ENCODE measurements around the gene TLCD2.
"Not testable (repeated sequence)": the region's sequence is repeated elsewhere in the genome, so short reads cannot be mapped to it uniquely, and the experiment has no call there.

The TLCD2 gene

GRCh38 chr17:1707107-1707506, 3.1 kb downstream of the TLCD2 start:
- in situ Hi-C loops (cut with MboI; ENCODE audit: low pct_unique_long_range_greater_than_20kb, low sequenced_read_pairs, unreplicated experiment) = loop anchor here (25.0 kb wide), 1 partner anchor 330 kb away; the partner anchor contains the start of genes DPH1, OVCA2 and RTN4RL1
- no peak for TF ChIP-seq CTCF (IDR thresholded peaks at IDR 0.05; ENCODE audit: extremely low read depth, insufficient read depth, missing control alignments)
- no peak for DNase-seq (ENCODE audit: low spot score)

- no peak for TF ChIP-seq CTCF (IDR thresholded peaks at IDR 0.05; ENCODE audit: extremely low read depth, insufficient read depth, missing control alignments)
- in situ Hi-C loops (cut with MboI; ENCODE audit: low pct_unique_long_range_greater_than_20kb, low sequenced_read_pairs, unreplicated experiment) = loop anchor here (25.0 kb wide), 1 partner anchor 332 kb away; the partner anchor contains the start of genes DPH1, OVCA2 and RTN4RL1
- DNase-seq (ENCODE audit: low spot score) = no peak
Measured at GRCh38 chr17:1705004-1705403, 5.2 kb downstream of the TLCD2 start.

GRCh38 chr17:1703063-1703462, 7.1 kb downstream of the TLCD2 start:
- no peak for TF ChIP-seq CTCF (IDR thresholded peaks at IDR 0.05; ENCODE audit: extremely low read depth, insufficient read depth, missing control alignments)
- DNase-seq (ENCODE audit: low spot score) = no peak
- in situ Hi-C loops (cut with MboI; ENCODE audit: low pct_unique_long_range_greater_than_20kb, low sequenced_read_pairs, unreplicated experiment) = loop anchor here (25.0 kb wide), 1 partner anchor 334 kb away; the partner anchor contains the start of genes DPH1, OVCA2 and RTN4RL1

- DNase-seq (ENCODE audit: low spot score) = not testable (repeated sequence)
- in situ Hi-C loops (cut with MboI; ENCODE audit: low pct_unique_long_range_greater_than_20kb, low sequenced_read_pairs, unreplicated experiment) = loop anchor here (25.0 kb wide), 1 partner anchor 337 kb away; the partner anchor contains the start of genes DPH1, OVCA2 and RTN4RL1
Measured at GRCh38 chr17:1699891-1700290, 10.3 kb downstream of the TLCD2 start.

- TF ChIP-seq CTCF (IDR thresholded peaks at IDR 0.05; ENCODE audit: extremely low read depth, insufficient read depth, missing control alignments) = no peak
- DNase-seq (ENCODE audit: low spot score) = no peak
- in situ Hi-C loops (cut with MboI; ENCODE audit: low pct_unique_long_range_greater_than_20kb, low sequenced_read_pairs, unreplicated experiment) = no loop called here
Measured at GRCh38 chr17:1697681-1698080, 12.5 kb downstream of the TLCD2 start.

- peak; percentile 72 for DNase-seq (ENCODE audit: low spot score)
- no peak for TF ChIP-seq CTCF (IDR thresholded peaks at IDR 0.05; ENCODE audit: extremely low read depth, insufficient read depth, missing control alignments)
- in situ Hi-C loops (cut with MboI; ENCODE audit: low pct_unique_long_range_greater_than_20kb, low sequenced_read_pairs, unreplicated experiment) = no loop called here
Measured at GRCh38 chr17:1695365-1695764, 14.8 kb downstream of the TLCD2 start.

- no peak for DNase-seq (ENCODE audit: low spot score)
- in situ Hi-C loops (cut with MboI; ENCODE audit: low pct_unique_long_range_greater_than_20kb, low sequenced_read_pairs, unreplicated experiment) = no loop called here
- no peak for TF ChIP-seq CTCF (IDR thresholded peaks at IDR 0.05; ENCODE audit: extremely low read depth, insufficient read depth, missing control alignments)
Measured at GRCh38 chr17:1693339-1693738, 16.8 kb downstream of the TLCD2 start.

All from GM13977 (cell line).